Measurements from ENCODE around the gene HCN2. TPM values are rescaled to one million over a fixed set of nuclear protein-coding genes. Genes with fewer than 3 reads are reported as not detected.

HCN2 gene
- total and polyA plus RNA-seq, 9 of the 15 experiments (the other 6 are each of a cell fraction or from before 2014, with no cell fraction given) = 0.29 to 4.2 (median 0.82) TPM; not detected in 2

DNA sequence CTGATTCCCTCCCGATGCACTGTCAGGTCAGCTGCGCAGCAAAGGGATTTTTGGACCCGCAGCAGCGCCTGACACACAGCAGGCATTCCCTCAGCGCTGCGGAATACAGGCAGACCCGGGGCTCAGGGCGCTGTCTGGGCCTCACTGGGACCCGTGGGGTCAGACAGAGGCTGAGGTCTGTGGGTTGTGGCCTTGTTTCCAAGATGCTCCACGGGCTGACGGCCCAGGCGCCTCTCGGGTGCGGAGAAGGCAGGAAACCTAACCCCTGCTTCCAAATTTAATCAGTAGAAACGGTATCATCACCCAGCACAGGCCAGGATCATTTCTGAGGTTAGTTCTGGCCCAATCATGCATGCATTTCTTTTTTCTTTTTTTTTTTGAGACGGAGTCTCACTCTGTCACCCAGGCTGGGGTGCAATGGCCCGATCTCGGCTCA is 74.0 kb downstream of the HCN2 start:
- Histone ChIP-seq H3K4me3 (peak overlapping the region; percentile 35), H3K9me1 (ENCODE audit: control insufficient read depth, insufficient read depth, low read length) (peaks cover 12% of the 10 kb centered on the region), H4K20me1 (replicated peaks; ENCODE audit: control insufficient read depth, insufficient read depth, low read length) (peaks cover 32% of the 10 kb centered on the region), H3K79me2 (ENCODE audit: control insufficient read depth, insufficient read depth, low read length) (peaks cover 43% of the 10 kb centered on the region), H2AFZ (ENCODE audit: low read depth, low read length) (peak overlapping the region; percentile 99), H3K9ac (ENCODE audit: insufficient read depth in 1 of 2, low read depth in 2 of 2, low read length in 2 of 2) (peak overlapping the region; percentile 46 to 69; a peak in 2 of 4 replicates), H3K4me1 (replicated peaks in 1 of 2; ENCODE audit: control insufficient read depth in 2 of 2, insufficient read depth in 2 of 2, low read length in 2 of 2) (peaks cover 21 to 55% of the 10 kb centered on the region in 2 experiments), H3K36me3 (ENCODE audit: control insufficient read depth, insufficient read depth, low read length) (peaks cover 29% of the 10 kb centered on the region; the same call in 1 of the 3 replicates), H3K27ac (ENCODE audit: extremely low read depth, low read depth, low read length) (peak overlapping the region; percentile 77), H3K4me2 (ENCODE audit: insufficient read depth, low read length) (peak overlapping the region; percentile 76), H3K27me3 (ENCODE audit: control insufficient read depth in 2 of 2, insufficient read depth in 2 of 2, low read length in 2 of 2) (no peaks in the 10 kb centered on the region), H3K9me3 (replicated peaks; ENCODE audit: control insufficient read depth, insufficient read depth, low read depth, low read length) (peaks cover 12% of the 10 kb centered on the region)
- intact Hi-C loops (cut with micrococcal nuclease) (no loop called here), in situ Hi-C loops (cut with MboI) (no loop called here)
- no TSS peak for BruUV-seq (replicated peaks)
- CTCF ChIA-PET (ENCODE audit: low intra/inter-chr PET ratio) = no interaction called here
- FAIRE-seq (no peak), DNase-seq (ENCODE audit: extremely low read depth in 1 of 4, low spot score in 3 of 4) (no peak), ATAC-seq (no peak)
- 64% methylated on average over 16 of the region's 18 CpGs for WGBS (ENCODE audit: insufficient coverage, low coverage, missing lambda C conversion rate)
- POLR2A ChIA-PET = interaction anchor here (0.6 to 1.0 kb wide), 6 partner anchors 9 to 146 kb away, joined by 3 to 5 read pairs (median 4); partner anchors contain the start of gene FSTL3
- TF ChIP-seq IRF2 (CRISPR knock-in tag; IDR thresholded peaks at IDR 0.05) = no peak
- 0 out of 2 replicates have a peak, but pooled peaks have one; percentile 26 for TF ChIP-seq KAT7 (CRISPR knock-in tag; IDR thresholded peaks at IDR 0.05; ENCODE audit: borderline replicate concordance)
- TF ChIP-seq, protein P1, sequence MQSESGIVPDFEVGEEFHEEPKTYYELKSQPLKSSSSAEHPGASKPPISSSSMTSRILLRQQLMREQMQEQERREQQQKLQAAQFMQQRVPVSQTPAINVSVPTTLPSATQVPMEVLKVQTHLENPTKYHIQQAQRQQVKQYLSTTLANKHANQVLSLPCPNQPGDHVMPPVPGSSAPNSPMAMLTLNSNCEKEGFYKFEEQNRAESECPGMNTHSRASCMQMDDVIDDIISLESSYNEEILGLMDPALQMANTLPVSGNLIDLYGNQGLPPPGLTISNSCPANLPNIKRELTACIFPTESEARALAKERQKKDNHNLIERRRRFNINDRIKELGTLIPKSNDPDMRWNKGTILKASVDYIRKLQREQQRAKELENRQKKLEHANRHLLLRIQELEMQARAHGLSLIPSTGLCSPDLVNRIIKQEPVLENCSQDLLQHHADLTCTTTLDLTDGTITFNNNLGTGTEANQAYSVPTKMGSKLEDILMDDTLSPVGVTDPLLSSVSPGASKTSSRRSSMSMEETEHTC (IDR thresholded peaks at IDR 0.05) = no peak
- TF ChIP-seq, protein P2, sequence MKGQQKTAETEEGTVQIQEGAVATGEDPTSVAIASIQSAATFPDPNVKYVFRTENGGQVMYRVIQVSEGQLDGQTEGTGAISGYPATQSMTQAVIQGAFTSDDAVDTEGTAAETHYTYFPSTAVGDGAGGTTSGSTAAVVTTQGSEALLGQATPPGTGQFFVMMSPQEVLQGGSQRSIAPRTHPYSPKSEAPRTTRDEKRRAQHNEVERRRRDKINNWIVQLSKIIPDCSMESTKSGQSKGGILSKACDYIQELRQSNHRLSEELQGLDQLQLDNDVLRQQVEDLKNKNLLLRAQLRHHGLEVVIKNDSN (CRISPR knock-in tag; IDR thresholded peaks at IDR 0.05) = 0 out of 2 replicates have a peak, but pooled peaks have one; percentile 17
- peak; percentile 54; the same call in 1 of the 2 replicates for TF ChIP-seq SP1 (CRISPR knock-in tag; IDR thresholded peaks at IDR 0.05)
- no peak for TF ChIP-seq MYC (IDR thresholded peaks at IDR 0.05; ENCODE audit: low read depth, low read length)
- TF ChIP-seq MYC (CRISPR knock-in tag; IDR thresholded peaks at IDR 0.05; ENCODE audit: borderline replicate concordance, low read depth) = peak; percentile 72; the same call in 1 of the 2 replicates
- no peak for TF ChIP-seq STAG1 (CRISPR knock-in tag; IDR thresholded peaks at IDR 0.05; ENCODE audit: borderline replicate concordance)
- no peak for TF ChIP-seq TCFL5 (CRISPR knock-in tag; conservative IDR thresholded peaks at IDR 0.05)
- TF ChIP-seq CBX5 (IDR thresholded peaks at IDR 0.05; ENCODE audit: borderline replicate concordance, low read depth) = 0 out of 2 replicates have a peak, but pooled peaks have one; percentile 73
- TF ChIP-seq, protein P3, sequence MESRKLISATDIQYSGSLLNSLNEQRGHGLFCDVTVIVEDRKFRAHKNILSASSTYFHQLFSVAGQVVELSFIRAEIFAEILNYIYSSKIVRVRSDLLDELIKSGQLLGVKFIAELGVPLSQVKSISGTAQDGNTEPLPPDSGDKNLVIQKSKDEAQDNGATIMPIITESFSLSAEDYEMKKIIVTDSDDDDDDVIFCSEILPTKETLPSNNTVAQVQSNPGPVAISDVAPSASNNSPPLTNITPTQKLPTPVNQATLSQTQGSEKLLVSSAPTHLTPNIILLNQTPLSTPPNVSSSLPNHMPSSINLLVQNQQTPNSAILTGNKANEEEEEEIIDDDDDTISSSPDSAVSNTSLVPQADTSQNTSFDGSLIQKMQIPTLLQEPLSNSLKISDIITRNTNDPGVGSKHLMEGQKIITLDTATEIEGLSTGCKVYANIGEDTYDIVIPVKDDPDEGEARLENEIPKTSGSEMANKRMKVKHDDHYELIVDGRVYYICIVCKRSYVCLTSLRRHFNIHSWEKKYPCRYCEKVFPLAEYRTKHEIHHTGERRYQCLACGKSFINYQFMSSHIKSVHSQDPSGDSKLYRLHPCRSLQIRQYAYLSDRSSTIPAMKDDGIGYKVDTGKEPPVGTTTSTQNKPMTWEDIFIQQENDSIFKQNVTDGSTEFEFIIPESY (CRISPR knock-in tag; IDR thresholded peaks at IDR 0.05) = peak; percentile 36
- no peak for TF ChIP-seq ZFPM2 (CRISPR knock-in tag; IDR thresholded peaks at IDR 0.05)
- TF ChIP-seq CBX1 (IDR thresholded peaks at IDR 0.05; ENCODE audit: low read depth) = 0 out of 2 replicates have a peak, but pooled peaks have one; percentile 33
- TF ChIP-seq PTBP1 (IDR thresholded peaks at IDR 0.05; ENCODE audit: low read depth, low read length) = no peak
- TF ChIP-seq BRD4 (IDR thresholded peaks at IDR 0.05) = no peak
- no peak for TF ChIP-seq NCOR1 (IDR thresholded peaks at IDR 0.05)
- 0 out of 3 replicates have a peak, but pooled peaks of 1 of the 2 experiments have one; percentile 11 for TF ChIP-seq CBX3 (IDR thresholded peaks at IDR 0.05; ENCODE audit: borderline replicate concordance in 1 of 2, low read length in 2 of 2)
- no peak for TF ChIP-seq ILK (tag; IDR thresholded peaks at IDR 0.05; ENCODE audit: borderline replicate concordance, low read depth)
